MCF 10A (cell line): ENCODE data around the gene RACGAP1. TPM values are rescaled to one million over a fixed set of nuclear protein-coding genes. Genes with fewer than 3 reads are reported as not detected.
A peak's percentile ranks its signal among the peaks of the same experiment; 100 is the strongest.

Experiments used
- BruUV-seq: library from RNA; stranded (reverse); fragments of 400-500 nt; replicated peaks from 2 replicates; lab custom pipeline; 2021; lab: Mats Ljungman, UMichigan
- CTCF ChIA-PET: fragments of 300-600 bp; sonication (Branson Sonifier 250); formaldehyde crosslinking; extraction: SDS; loops from one replicate; lab custom pipeline; 2021; ENCODE audit warnings: antibody characterized with exemption, inconsistent platforms; lab: Yijun Ruan, JAX
- POLR2A ChIA-PET: fragments of 300-600, 350-650 bp; sonication (Branson Sonifier 250); formaldehyde crosslinking; extraction: SDS; loops from one replicate; lab custom pipeline; 2020; ENCODE audit warnings: antibody characterized with exemption, inconsistent platforms; lab: Yijun Ruan, JAX
- DNase-seq: peaks from one replicate; pipeline ENCODE4 v3.0.0-alpha.2; 2018; ENCODE audit not compliant: unreplicated experiment
- H3K27ac Mint-ChIP-seq: one replicate; pipeline ENCODE4 v1.8.0; 2022; ENCODE audit warnings: mild to moderate bottlenecking, low read depth, mixed read lengths; ENCODE audit not compliant: unreplicated experiment
- H3K27me3 Mint-ChIP-seq: one replicate; pipeline ENCODE4 v1.8.0; 2022; ENCODE audit warnings: mixed read lengths; ENCODE audit not compliant: insufficient read depth, unreplicated experiment
- H3K36me3 Mint-ChIP-seq: one replicate; pipeline ENCODE4 v1.8.0; 2022; ENCODE audit warnings: mild to moderate bottlenecking, moderate library complexity, mixed read lengths; ENCODE audit not compliant: insufficient read depth, unreplicated experiment
- H3K4me1 Mint-ChIP-seq: one replicate; pipeline ENCODE4 v1.8.0; 2022; ENCODE audit warnings: mixed read lengths; ENCODE audit not compliant: insufficient read depth, unreplicated experiment
- H3K4me3 Mint-ChIP-seq: one replicate; pipeline ENCODE4 v1.8.0; 2022; ENCODE audit warnings: mild to moderate bottlenecking, moderate library complexity, mixed read lengths; ENCODE audit not compliant: unreplicated experiment
- H3K9me3 Mint-ChIP-seq: one replicate; pipeline ENCODE4 v1.8.0; 2022; ENCODE audit warnings: mixed read lengths; ENCODE audit not compliant: unreplicated experiment
- intact Hi-C: fragments of 100-400 bp; cut with micrococcal nuclease; formaldehyde crosslinking; loops from 2 replicates; pipeline ENCODE4 v1.14.1; 2022
- total RNA-seq: library from RNA; stranded (reverse); gene quantifications from 2 replicates; pipeline ENCODE4 v1.2.3, GENCODE V29; 2022
- TF ChIP-seq, protein P1 (sequence below): fragments of 200-600 bp; IDR thresholded peaks from one replicate; pipeline ENCODE4 v1.8.0; 2022; ENCODE audit warnings: antibody characterized with exemption, mild to moderate bottlenecking; ENCODE audit not compliant: unreplicated experiment

Gene RACGAP1
- total RNA-seq, 1 experiment from 2014 or later: 67.9 TPM

- DNase-seq: no peak
- Mint-ChIP-seq H3K4me1 (peaks cover 19% of the 10 kb centered on the region), H3K4me3 (no peak overlapping the region), H3K27me3 (no peaks in the 10 kb centered on the region), H3K9me3 (no peaks in the 10 kb centered on the region), H3K36me3 (peaks cover 6% of the 10 kb centered on the region), H3K27ac (peak overlapping the region; percentile 47)
- intact Hi-C loops: no loop called here
- POLR2A ChIA-PET: interaction anchor here (0.7 to 1.1 kb wide), 2 partner anchors 65 to 79 kb away, joined by 3 to 4 read pairs; no protein-coding TSS in a partner anchor
- no TSS peak for BruUV-seq
- CTCF ChIA-PET: interaction anchor here (0.6 to 4.2 kb wide), 34 partner anchors 8 to 1302 kb away, joined by 3 to 26 read pairs (median 3); no protein-coding TSS in a partner anchor
- TF ChIP-seq, protein P1, sequence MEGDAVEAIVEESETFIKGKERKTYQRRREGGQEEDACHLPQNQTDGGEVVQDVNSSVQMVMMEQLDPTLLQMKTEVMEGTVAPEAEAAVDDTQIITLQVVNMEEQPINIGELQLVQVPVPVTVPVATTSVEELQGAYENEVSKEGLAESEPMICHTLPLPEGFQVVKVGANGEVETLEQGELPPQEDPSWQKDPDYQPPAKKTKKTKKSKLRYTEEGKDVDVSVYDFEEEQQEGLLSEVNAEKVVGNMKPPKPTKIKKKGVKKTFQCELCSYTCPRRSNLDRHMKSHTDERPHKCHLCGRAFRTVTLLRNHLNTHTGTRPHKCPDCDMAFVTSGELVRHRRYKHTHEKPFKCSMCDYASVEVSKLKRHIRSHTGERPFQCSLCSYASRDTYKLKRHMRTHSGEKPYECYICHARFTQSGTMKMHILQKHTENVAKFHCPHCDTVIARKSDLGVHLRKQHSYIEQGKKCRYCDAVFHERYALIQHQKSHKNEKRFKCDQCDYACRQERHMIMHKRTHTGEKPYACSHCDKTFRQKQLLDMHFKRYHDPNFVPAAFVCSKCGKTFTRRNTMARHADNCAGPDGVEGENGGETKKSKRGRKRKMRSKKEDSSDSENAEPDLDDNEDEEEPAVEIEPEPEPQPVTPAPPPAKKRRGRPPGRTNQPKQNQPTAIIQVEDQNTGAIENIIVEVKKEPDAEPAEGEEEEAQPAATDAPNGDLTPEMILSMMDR: no peak
Observed at GRCh38 chr12:49946086-49946485, 79.2 kb downstream of the RACGAP1 start.

DNA sequence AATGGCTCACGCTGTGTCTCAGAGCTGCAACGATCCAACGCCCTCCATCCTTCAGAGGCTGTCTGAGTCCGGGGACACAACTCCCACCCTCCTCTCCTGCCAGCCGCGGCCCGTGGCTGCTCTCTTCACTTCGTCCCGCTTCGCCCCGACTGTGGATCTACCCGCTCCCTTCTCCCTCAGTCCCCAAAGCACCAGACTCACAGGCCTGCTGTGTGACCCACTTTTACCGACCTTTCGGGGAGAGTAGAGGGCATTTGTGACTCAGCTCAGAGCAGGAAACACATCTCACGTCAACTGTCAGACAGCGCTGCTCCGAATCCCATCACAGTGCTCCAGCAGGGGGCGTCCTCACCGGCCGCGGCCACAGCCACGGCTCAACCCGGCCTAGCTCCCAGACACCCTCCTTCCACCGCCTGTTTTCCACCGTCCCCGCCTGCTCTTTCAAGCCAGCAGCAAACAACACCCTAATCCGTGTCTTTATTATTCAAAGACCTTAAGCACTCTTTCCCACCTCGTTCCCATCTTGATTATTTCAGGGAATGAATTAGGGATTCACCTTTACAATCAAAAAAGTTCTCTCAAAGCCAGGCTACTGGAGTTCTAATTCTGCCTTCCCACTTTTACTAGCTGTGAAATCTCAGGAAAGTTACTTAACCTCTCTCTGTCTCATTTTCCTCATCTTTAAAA lies 79.8 kb downstream of the RACGAP1 start:
- POLR2A ChIA-PET: interaction anchor here (0.7 to 1.1 kb wide), 3 partner anchors 47 to 78 kb away, joined by 3 to 4 read pairs (median 3); no protein-coding TSS in a partner anchor
- Mint-ChIP-seq H3K27ac (peak overlapping the region; percentile 47), H3K27me3 (no peaks in the 10 kb centered on the region), H3K4me3 (no peak overlapping the region), H3K9me3 (no peaks in the 10 kb centered on the region), H3K36me3 (peaks cover 6% of the 10 kb centered on the region), H3K4me1 (peaks cover 19% of the 10 kb centered on the region)
- TF ChIP-seq, protein P1: peak; percentile 83
- no TSS peak for BruUV-seq
- CTCF ChIA-PET: interaction anchor here (0.5 to 4.2 kb wide), 40 partner anchors 8 to 587 kb away, joined by 3 to 26 read pairs (median 3); no protein-coding TSS in a partner anchor
- intact Hi-C loops: no loop called here
- peak; percentile 77 for DNase-seq

DNA sequence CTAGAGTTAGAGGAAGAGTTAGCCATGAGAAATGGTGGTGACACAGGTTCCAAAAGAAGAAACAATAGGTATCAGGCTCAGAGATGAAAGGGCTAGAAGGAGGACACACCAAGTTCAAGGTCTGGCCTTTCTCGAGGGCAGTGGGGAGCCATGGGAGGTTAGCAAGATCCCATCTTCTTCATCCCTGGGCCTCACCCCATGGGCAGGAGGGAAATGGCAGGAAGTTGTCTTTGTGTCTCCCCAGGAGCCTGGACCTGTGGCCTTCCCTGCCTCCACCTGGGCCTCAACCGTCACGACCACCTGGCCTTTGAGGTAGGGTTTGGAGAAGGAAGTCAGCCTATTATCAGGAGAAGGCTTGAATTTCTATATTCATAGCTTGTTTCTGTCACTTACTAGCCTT lies 80.6 kb downstream of the RACGAP1 start:
- TF ChIP-seq, protein P1: no peak
- no TSS peak for BruUV-seq
- no peaks in the 10 kb centered on the region for H3K9me3 Mint-ChIP-seq
- no peak for DNase-seq
- peaks cover 19% of the 10 kb centered on the region for H3K4me1 Mint-ChIP-seq
- peaks cover 6% of the 10 kb centered on the region for H3K36me3 Mint-ChIP-seq
- no peak overlapping the region for H3K27ac Mint-ChIP-seq
- POLR2A ChIA-PET: no interaction called here
- CTCF ChIA-PET: interaction anchor here (0.7 to 4.2 kb wide), 8 partner anchors 9 to 380 kb away, joined by 3 to 26 read pairs (median 10); no protein-coding TSS in a partner anchor
- no peaks in the 10 kb centered on the region for H3K27me3 Mint-ChIP-seq
- no peak overlapping the region for H3K4me3 Mint-ChIP-seq
- intact Hi-C loops: no loop called here

GRCh38 chr12:49944046-49944445 lies 81.2 kb downstream of the RACGAP1 start:
- no TSS peak for BruUV-seq
- CTCF ChIA-PET: interaction anchor here (0.7 to 1.5 kb wide), 4 partner anchors 16 to 75 kb away, joined by 3 to 4 read pairs (median 4); no protein-coding TSS in a partner anchor

More at GRCh38 chr12:49944046-49944445, 81.2 kb downstream of the RACGAP1 start:
- H3K36me3 Mint-ChIP-seq: peaks cover 6% of the 10 kb centered on the region
- intact Hi-C loops: no loop called here
- no peak overlapping the region for H3K27ac Mint-ChIP-seq
- H3K4me3 Mint-ChIP-seq: no peak overlapping the region
- peaks cover 19% of the 10 kb centered on the region for H3K4me1 Mint-ChIP-seq
- H3K27me3 Mint-ChIP-seq: no peaks in the 10 kb centered on the region
- TF ChIP-seq, protein P1: no peak
- H3K9me3 Mint-ChIP-seq: no peaks in the 10 kb centered on the region
- no peak for DNase-seq
- POLR2A ChIA-PET: no interaction called here
